Trophoblast cell (in vitro differentiated cells and primary cell): Measurements from ENCODE around the gene SRP9.

Experiments
- DNase-seq, 2 donors: peaks; one replicate each; pipeline ENCODE4 v3.0.0-alpha.2; 2016
- H2AFZ ChIP-seq: 2 replicates; pipeline ENCODE4 v1.6.1; 2013; ENCODE audit warnings: low read length, moderate library complexity, mild to moderate bottlenecking; ENCODE audit not compliant: insufficient read depth, poor library complexity
- H2AK5ac ChIP-seq: 2 replicates; pipeline ENCODE4 v1.6.1; 2013; ENCODE audit warnings: mild to moderate bottlenecking, low read length
- H2BK120ac ChIP-seq: 2 replicates; pipeline ENCODE4 v1.6.1; 2013; ENCODE audit warnings: low read length, mild to moderate bottlenecking, moderate library complexity; ENCODE audit not compliant: insufficient read depth, poor library complexity
- H2BK12ac ChIP-seq: 2 replicates; pipeline ENCODE4 v1.6.1; 2013; ENCODE audit warnings: mild to moderate bottlenecking, low read length, moderate library complexity
- H2BK5ac ChIP-seq: 2 replicates; pipeline ENCODE4 v1.6.1; 2013; ENCODE audit warnings: low read length, low read depth, moderate library complexity, mild to moderate bottlenecking; ENCODE audit not compliant: poor library complexity
- H3K14ac ChIP-seq: 2 replicates; pipeline ENCODE4 v1.6.1; 2013; ENCODE audit warnings: mild to moderate bottlenecking, low read length
- H3K18ac ChIP-seq: 2 replicates; pipeline ENCODE4 v1.6.1; 2013; ENCODE audit warnings: mild to moderate bottlenecking, low read length
- H3K23ac ChIP-seq: 2 replicates; pipeline ENCODE4 v1.6.1; 2013; ENCODE audit warnings: low read length
- H3K27ac ChIP-seq: 2 replicates; pipeline ENCODE4 v1.5.1; 2013; ENCODE audit warnings: low read depth, mild to moderate bottlenecking, inconsistent platforms, low read length, moderate library complexity
- H3K27me3 ChIP-seq: 2 replicates; pipeline ENCODE4 v1.6.1; 2013; ENCODE audit warnings: inconsistent platforms, mild to moderate bottlenecking, low read length, moderate library complexity; ENCODE audit not compliant: insufficient read depth
- H3K36me3 ChIP-seq, 2 experiments: 1 replicate in 1 of 2; 2 replicates in 1 of 2; pipeline ENCODE4 v1.6.1; 2013; ENCODE audit warnings: low read length in 2 of 2, mild to moderate bottlenecking in 2 of 2, moderate library complexity in 1 of 2; ENCODE audit not compliant: insufficient read depth in 2 of 2, control insufficient read depth in 1 of 2
- H3K4ac ChIP-seq: 2 replicates; pipeline ENCODE4 v1.6.1; 2013; ENCODE audit warnings: low read depth, mild to moderate bottlenecking, low read length, moderate library complexity
- H3K4me1 ChIP-seq, 2 experiments: 1 replicate in 1 of 2; 2 replicates in 1 of 2; pipeline ENCODE4 v1.6.1; 2013; ENCODE audit warnings: low read length in 2 of 2, mild to moderate bottlenecking in 2 of 2, moderate library complexity in 1 of 2; ENCODE audit not compliant: insufficient read depth in 2 of 2, control insufficient read depth in 1 of 2
- H3K4me2 ChIP-seq: 2 replicates; pipeline ENCODE4 v1.6.1; 2013; ENCODE audit warnings: inconsistent platforms, mild to moderate bottlenecking, low read length, moderate library complexity
- H3K4me3 ChIP-seq: 2 replicates; pipeline ENCODE4 v1.5.1; 2013; ENCODE audit warnings: mild to moderate bottlenecking, low read depth, low read length, inconsistent platforms
- H3K79me1 ChIP-seq: one replicate; pipeline ENCODE4 v1.6.1; 2013; ENCODE audit warnings: low read length
- H3K79me2 ChIP-seq: 2 replicates; pipeline ENCODE4 v1.6.1; 2013; ENCODE audit warnings: low read length, mild to moderate bottlenecking; ENCODE audit not compliant: control insufficient read depth, insufficient read depth, poor library complexity
- H3K9ac ChIP-seq: 2 replicates; pipeline ENCODE4 v1.6.1; 2013; ENCODE audit warnings: mild to moderate bottlenecking, low read length
- H3K9me3 ChIP-seq: 2 replicates; pipeline ENCODE4 v1.6.1; 2013; ENCODE audit warnings: low read depth, mild to moderate bottlenecking, control low read depth, inconsistent platforms, low read length; ENCODE audit not compliant: insufficient read depth
- H4K12ac ChIP-seq: 2 replicates; pipeline ENCODE4 v1.6.1; 2013; ENCODE audit warnings: low read depth, mild to moderate bottlenecking, low read length, moderate library complexity
- H4K8ac ChIP-seq: 2 replicates; pipeline ENCODE4 v1.6.1; 2013; ENCODE audit warnings: low read depth, mild to moderate bottlenecking, low read length, moderate library complexity
- H4K91ac ChIP-seq: one replicate; pipeline ENCODE4 v1.6.1; 2013; ENCODE audit warnings: low read depth, mild to moderate bottlenecking, low read length, moderate library complexity
- WGBS: extraction: QIAGEN DNeasy Blood & Tissue Kit; methylation state at CpG from one replicate; pipeline ENCODE4 v1.1.7; 2013; ENCODE audit warnings: missing lambda C conversion rate; ENCODE audit not compliant: insufficient read length, insufficient coverage; ENCODE audit errors: extremely low coverage; 5-methylcytosine and 5-hydroxymethylcytosine counted together

Gene SRP9

DNA sequence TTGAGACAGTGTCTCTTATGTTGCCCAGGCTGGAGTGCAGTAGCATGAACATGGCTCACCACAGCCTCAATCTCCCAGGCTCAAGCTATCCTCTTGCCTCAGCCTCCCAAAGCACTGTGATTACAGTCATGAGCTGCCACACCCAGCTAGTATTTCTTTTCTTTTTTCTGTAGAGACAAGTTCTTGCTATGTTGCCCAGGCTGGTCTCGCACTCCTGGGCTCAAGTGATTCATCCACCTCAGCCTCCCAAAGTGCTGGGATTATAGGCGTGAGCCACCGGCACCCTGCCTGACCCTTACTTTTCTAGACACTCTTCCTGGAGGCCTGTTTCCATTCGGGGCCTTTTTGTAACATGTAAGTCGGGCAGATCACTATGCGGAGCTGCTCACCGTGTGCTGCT, 30.1 kb upstream of the SRP9 start:
- H3K27ac ChIP-seq = no peak overlapping the region
- no peaks in the 10 kb centered on the region for H3K79me2 ChIP-seq
- H2BK120ac ChIP-seq = no peak overlapping the region
- H3K4me3 ChIP-seq = no peak overlapping the region
- H4K8ac ChIP-seq = no peak overlapping the region
- DNase-seq = no peak
- H4K12ac ChIP-seq = no peak overlapping the region
- H2BK12ac ChIP-seq = no peak overlapping the region
- H3K4me1 ChIP-seq = peaks cover 6% of the 10 kb centered on the region in 2 experiments
- H3K4ac ChIP-seq = no peak overlapping the region
- H2AK5ac ChIP-seq = no peak overlapping the region
- no peak overlapping the region for H4K91ac ChIP-seq
- no peak overlapping the region for H3K23ac ChIP-seq
- H2BK5ac ChIP-seq = no peak overlapping the region
- H3K18ac ChIP-seq = no peak overlapping the region
- no peak overlapping the region for H3K4me2 ChIP-seq
- no peaks in the 10 kb centered on the region for H3K36me3 ChIP-seq
- H3K79me1 ChIP-seq = peaks cover 2% of the 10 kb centered on the region
- H3K9me3 ChIP-seq = no peaks in the 10 kb centered on the region
- no peak overlapping the region for H3K9ac ChIP-seq
- no peak overlapping the region for H3K14ac ChIP-seq
- no CpG with 5 or more reads among the region's 7 CpGs for WGBS
- H3K27me3 ChIP-seq = no peaks in the 10 kb centered on the region
- H2AFZ ChIP-seq = no peak overlapping the region

DNA sequence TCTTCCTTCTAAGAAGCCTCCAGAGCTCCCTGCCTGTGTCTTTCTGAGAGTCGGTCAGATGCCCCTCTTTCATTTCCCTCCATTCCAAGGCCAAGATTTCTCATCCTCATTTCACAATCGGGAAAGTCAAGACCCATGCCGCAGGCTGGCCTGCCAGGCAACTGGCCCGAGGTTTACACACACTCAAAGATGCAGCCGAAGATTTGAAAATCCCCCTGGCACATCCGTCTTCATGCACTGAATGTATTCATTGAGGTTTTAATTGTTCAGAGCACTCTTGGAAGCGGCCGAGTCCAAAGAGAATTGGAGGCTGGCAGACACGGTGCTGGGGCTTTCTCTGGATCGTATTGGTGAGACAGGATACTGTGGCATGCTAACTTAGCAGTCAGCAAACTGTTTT, 29.1 kb upstream of the SRP9 start:
- Histone ChIP-seq H3K14ac (no peak overlapping the region), H2BK12ac (no peak overlapping the region), H2BK5ac (no peak overlapping the region), H3K4me1 (peaks cover 6% of the 10 kb centered on the region in 2 experiments), H2AK5ac (no peak overlapping the region), H3K27me3 (no peaks in the 10 kb centered on the region), H2AFZ (no peak overlapping the region), H3K79me2 (no peaks in the 10 kb centered on the region), H3K4ac (no peak overlapping the region), H3K4me2 (no peak overlapping the region), H4K8ac (no peak overlapping the region), H2BK120ac (no peak overlapping the region), H3K4me3 (no peak overlapping the region), H4K12ac (no peak overlapping the region), H3K9me3 (no peaks in the 10 kb centered on the region), H3K27ac (no peak overlapping the region), H4K91ac (no peak overlapping the region), H3K79me1 (peaks cover 2% of the 10 kb centered on the region), H3K18ac (no peak overlapping the region), H3K9ac (no peak overlapping the region), H3K23ac (no peak overlapping the region), H3K36me3 (no peaks in the 10 kb centered on the region)
- DNase-seq = no peak
- no CpG with 5 or more reads among the region's 10 CpGs for WGBS

DNA sequence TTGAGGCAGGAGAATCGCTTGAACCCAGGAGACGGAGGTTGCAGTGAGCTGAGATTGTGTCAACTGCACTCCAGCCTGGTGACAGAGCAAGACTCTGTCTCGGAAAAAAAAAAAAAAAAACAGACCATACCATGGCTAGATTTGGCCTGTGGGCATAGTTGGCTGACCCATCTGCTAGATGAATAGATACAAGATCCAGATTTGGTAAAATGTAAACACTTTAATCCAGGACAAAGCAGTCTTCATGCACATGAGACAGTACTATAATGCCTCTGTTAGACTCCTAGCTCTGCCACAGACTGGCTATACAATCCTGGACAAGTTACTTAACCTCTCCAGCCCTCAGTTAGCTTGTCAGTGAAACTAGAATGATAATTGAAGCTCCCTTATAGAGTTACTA, 27.9 kb upstream of the SRP9 start:
- Histone ChIP-seq H2BK5ac (no peak overlapping the region), H3K4me3 (no peak overlapping the region), H4K12ac (no peak overlapping the region), H2BK12ac (no peak overlapping the region), H2AFZ (no peak overlapping the region), H3K79me1 (peaks cover 2% of the 10 kb centered on the region), H3K9ac (no peak overlapping the region), H4K8ac (no peak overlapping the region), H3K4me2 (no peak overlapping the region), H3K9me3 (no peaks in the 10 kb centered on the region), H3K36me3 (no peaks in the 10 kb centered on the region), H3K23ac (no peak overlapping the region), H3K27ac (no peak overlapping the region), H3K79me2 (no peaks in the 10 kb centered on the region), H2BK120ac (no peak overlapping the region), H2AK5ac (no peak overlapping the region), H3K14ac (no peak overlapping the region), H3K4me1 (peaks cover 6% of the 10 kb centered on the region in 2 experiments), H3K27me3 (no peaks in the 10 kb centered on the region), H4K91ac (no peak overlapping the region), H3K18ac (no peak overlapping the region), H3K4ac (no peak overlapping the region)
- no peak for DNase-seq
- WGBS = no CpG with 5 or more reads among the region's 3 CpGs

DNA sequence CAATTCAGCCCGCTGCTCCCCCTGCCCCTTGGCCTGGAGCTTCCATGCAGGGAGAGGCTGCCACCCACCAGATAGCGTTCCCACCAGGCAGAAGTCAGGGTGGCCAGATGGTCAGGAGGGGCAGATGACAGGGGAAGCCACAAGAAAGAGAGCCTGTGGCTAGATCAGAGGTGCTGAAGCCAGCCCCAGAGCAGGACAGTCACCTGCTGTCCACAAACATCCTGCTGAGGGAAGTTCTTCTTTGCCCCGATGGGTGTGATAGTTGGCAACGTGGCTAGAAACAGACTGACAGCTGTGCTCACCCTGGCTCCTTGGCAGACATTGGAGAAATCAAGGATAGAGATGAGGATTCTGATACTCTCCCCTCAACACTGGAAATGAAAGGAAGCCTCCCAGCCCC, 27.2 kb upstream of the SRP9 start:
- no peak overlapping the region for H2AFZ ChIP-seq
- H3K79me2 ChIP-seq = no peaks in the 10 kb centered on the region
- H2BK12ac ChIP-seq = no peak overlapping the region
- no peak overlapping the region for H3K4ac ChIP-seq
- no peak overlapping the region for H2AK5ac ChIP-seq
- no peak overlapping the region for H3K23ac ChIP-seq
- no peak overlapping the region for H3K18ac ChIP-seq
- H3K36me3 ChIP-seq = no peaks in the 10 kb centered on the region
- peaks cover 2% of the 10 kb centered on the region for H3K79me1 ChIP-seq
- H4K12ac ChIP-seq = no peak overlapping the region
- no peak for DNase-seq
- no peak overlapping the region for H4K91ac ChIP-seq
- H3K9me3 ChIP-seq = no peaks in the 10 kb centered on the region
- no peak overlapping the region for H4K8ac ChIP-seq
- H3K27me3 ChIP-seq = no peaks in the 10 kb centered on the region
- H2BK5ac ChIP-seq = no peak overlapping the region
- H3K4me1 ChIP-seq = peaks cover 7% of the 10 kb centered on the region in 2 experiments
- no peak overlapping the region for H3K4me2 ChIP-seq
- H3K27ac ChIP-seq = no peak overlapping the region
- no peak overlapping the region for H3K4me3 ChIP-seq
- no peak overlapping the region for H3K14ac ChIP-seq
- H2BK120ac ChIP-seq = no peak overlapping the region
- no CpG with 5 or more reads among the region's 4 CpGs for WGBS
- no peak overlapping the region for H3K9ac ChIP-seq
